Muscle of leg (tissue), 11 donors: Measurements from ENCODE around the gene NFIX. TPM values are rescaled to one million over a fixed set of nuclear protein-coding genes. Genes with fewer than 3 reads are reported as not detected.

Experiments
- DNase-seq: peaks from one replicate; pipeline ENCODE4 v3.0.0; 2013
- H3K27ac ChIP-seq: one replicate; pipeline ENCODE4 v1.5.1; 2013; ENCODE audit warnings: mild to moderate bottlenecking, low read length, control low read depth
- H3K27me3 ChIP-seq: one replicate; pipeline ENCODE4 v1.6.1; 2013; ENCODE audit warnings: low read length; ENCODE audit not compliant: control insufficient read depth, insufficient read depth
- H3K36me3 ChIP-seq: one replicate; pipeline ENCODE4 v1.6.1; 2013; ENCODE audit warnings: low read length; ENCODE audit not compliant: control insufficient read depth, insufficient read depth
- H3K4me1 ChIP-seq: one replicate; pipeline ENCODE4 v1.6.1; 2013; ENCODE audit warnings: low read length; ENCODE audit not compliant: control insufficient read depth, insufficient read depth
- H3K4me3 ChIP-seq: one replicate; pipeline ENCODE4 v1.5.1; 2013; ENCODE audit warnings: low read length, control low read depth
- H3K9me3 ChIP-seq: replicated peaks from 2 replicates; pipeline ENCODE4 v1.6.1; 2013; ENCODE audit warnings: low read depth, low read length; ENCODE audit not compliant: control insufficient read depth
- WGBS: methylation state at CpG from one replicate; pipeline ENCODE4 v1.1.5; 2013; ENCODE audit warnings: missing lambda C conversion rate; ENCODE audit not compliant: insufficient coverage; 5-methylcytosine and 5-hydroxymethylcytosine counted together
- polyA plus RNA-seq, 8 donors: library from polyadenylated mRNA; unstranded; fragments of 120-200 nt; gene quantifications; one replicate each; pipeline versions ENCODE4 v1.2.1 to v1.2.3, GENCODE V29; 2013; ENCODE audit warnings: inconsistent platforms in 1 of 8, low replicate concordance in 1 of 8; ENCODE audit not compliant: insufficient read length in 8 of 8, insufficient read depth in 1 of 8
- total RNA-seq: library from RNA; stranded (reverse); fragments of 120-200 nt; gene quantifications from one replicate; pipeline ENCODE4 v1.2.4, GENCODE V29; 2013

Gene NFIX
- total and polyA plus RNA-seq, 9 donors, result 38.1 to 140 (median 106) TPM

GRCh38 chr19:13098277-13099072, 103.2 kb downstream of the NFIX start:
- H3K4me1 ChIP-seq, result peaks cover 60% of the 10 kb centered on the region
- H3K27ac ChIP-seq, result peak overlapping the region; percentile 35
- peaks cover 23% of the 10 kb centered on the region for H3K36me3 ChIP-seq
- peaks cover 42% of the 10 kb centered on the region for H3K27me3 ChIP-seq
- WGBS, result 12% methylated on average over 22 of the region's 58 CpGs
- H3K4me3 ChIP-seq, result peak overlapping the region; percentile 12
- H3K9me3 ChIP-seq, result no peaks in the 10 kb centered on the region
- peak; percentile 82 for DNase-seq

- Histone ChIP-seq H3K9me3 (no peaks in the 10 kb centered on the region), H3K27me3 (peaks cover 42% of the 10 kb centered on the region), H3K4me3 (peak overlapping the region; percentile 5), H3K4me1 (peaks cover 57% of the 10 kb centered on the region), H3K27ac (peak overlapping the region; percentile 25), H3K36me3 (peaks cover 19% of the 10 kb centered on the region)
- 12% methylated on average over 74 of the region's 77 CpGs for WGBS
- peak; percentile 80 for DNase-seq
Measured at GRCh38 chr19:13099073-13099999, 104.1 kb downstream of the NFIX start.

DNA sequence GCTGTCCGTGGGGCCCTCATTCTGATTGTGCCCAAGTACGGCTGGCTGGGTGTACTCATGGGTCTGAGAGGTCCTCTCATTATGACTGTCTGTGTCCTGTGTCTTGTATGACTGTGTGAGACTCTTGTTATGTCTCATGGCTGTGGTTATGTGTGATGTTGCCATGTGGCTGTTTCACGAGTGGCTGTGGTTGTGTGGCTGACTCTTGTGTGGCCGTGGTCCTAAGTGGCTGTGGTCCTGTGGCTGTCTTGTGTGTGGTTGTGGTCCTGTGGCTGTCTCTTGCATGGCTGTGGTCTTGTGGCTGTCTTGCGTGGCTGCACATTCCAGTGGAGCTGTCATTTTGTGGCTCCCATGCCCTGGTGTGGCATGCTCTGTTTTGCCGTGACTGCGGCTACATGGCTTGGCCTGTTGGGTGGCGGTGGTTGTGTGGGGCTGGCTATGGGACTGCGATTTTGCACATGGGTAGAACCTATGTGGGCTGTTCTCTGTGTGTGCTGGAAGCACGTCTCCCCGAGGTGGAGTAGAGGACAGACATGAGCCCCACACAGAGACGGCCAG, 104.8 kb downstream of the NFIX start:
- Histone ChIP-seq H3K27me3 (peaks cover 42% of the 10 kb centered on the region), H3K36me3 (peaks cover 21% of the 10 kb centered on the region), H3K4me3 (no peak overlapping the region), H3K27ac (peak overlapping the region; percentile 7), H3K4me1 (peaks cover 58% of the 10 kb centered on the region), H3K9me3 (no peaks in the 10 kb centered on the region)
- no peak for DNase-seq
- WGBS, result 76% methylated on average over 8 of the region's 12 CpGs

GRCh38 chr19:13100841-13101589, 105.7 kb downstream of the NFIX start:
- H3K4me3 ChIP-seq, result peak overlapping the region; percentile 30
- WGBS, result 67% methylated on average over 10 of the region's 18 CpGs
- no peak overlapping the region for H3K27ac ChIP-seq
- peaks cover 38% of the 10 kb centered on the region for H3K27me3 ChIP-seq
- H3K4me1 ChIP-seq, result peaks cover 52% of the 10 kb centered on the region
- no peak for DNase-seq
- H3K36me3 ChIP-seq, result peaks cover 13% of the 10 kb centered on the region
- no peaks in the 10 kb centered on the region for H3K9me3 ChIP-seq

DNA sequence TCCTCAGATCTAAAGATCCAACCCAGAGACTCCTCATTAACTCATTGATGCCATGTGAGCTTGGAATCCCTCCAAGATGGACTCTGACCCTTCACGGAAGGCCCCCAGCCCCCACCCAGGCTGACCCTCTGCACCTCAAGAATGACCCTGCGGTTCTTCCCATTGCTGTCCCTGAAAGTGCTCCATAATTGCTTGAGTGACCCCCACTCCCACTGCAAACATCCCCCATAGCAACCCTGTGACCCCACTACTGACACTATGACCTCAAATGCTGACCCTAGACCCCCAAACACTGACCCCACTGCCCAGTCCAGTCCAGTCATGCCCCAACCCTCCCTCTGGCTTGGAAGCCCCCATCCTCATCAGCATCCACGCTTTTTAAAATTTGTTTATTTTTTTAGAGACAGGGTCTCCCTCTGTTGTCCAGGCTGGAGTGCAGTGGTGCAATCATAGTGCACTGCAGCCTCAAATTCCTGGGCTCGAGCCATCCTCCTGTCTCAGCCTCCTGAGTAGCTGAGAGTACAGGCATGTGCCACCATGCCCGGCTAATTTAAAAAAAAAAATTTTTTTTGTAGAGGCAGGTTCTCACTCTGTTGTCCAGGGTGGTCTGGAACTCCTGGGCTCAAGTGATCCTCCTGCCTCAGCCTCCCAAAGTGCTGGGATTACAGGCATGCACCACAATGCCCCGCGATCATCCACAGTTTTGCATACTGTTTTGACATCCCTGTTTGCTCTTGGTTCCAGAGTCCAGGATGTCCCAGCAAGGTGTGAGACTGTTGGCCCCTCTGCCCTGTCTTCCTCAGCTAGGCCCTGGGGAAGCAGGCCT, 106.5 kb downstream of the NFIX start:
- DNase-seq, result no peak
- WGBS, result 57% methylated on average over 5 of the region's 7 CpGs
- Histone ChIP-seq H3K4me3 (peak overlapping the region; percentile 30), H3K4me1 (peaks cover 48% of the 10 kb centered on the region), H3K27me3 (peaks cover 34% of the 10 kb centered on the region), H3K27ac (peak overlapping the region; percentile 59), H3K9me3 (no peaks in the 10 kb centered on the region), H3K36me3 (peaks cover 11% of the 10 kb centered on the region)

GRCh38 chr19:13102416-13102665, 107.1 kb downstream of the NFIX start:
- Histone ChIP-seq H3K9me3 (no peaks in the 10 kb centered on the region), H3K4me1 (peaks cover 48% of the 10 kb centered on the region), H3K27me3 (peaks cover 30% of the 10 kb centered on the region), H3K4me3 (peak overlapping the region; percentile 30), H3K36me3 (peaks cover 13% of the 10 kb centered on the region), H3K27ac (peak overlapping the region; percentile 59)
- no peak for DNase-seq
- 18% methylated on average over 7 of the region's 7 CpGs for WGBS

GRCh38 chr19:13102666-13103580, 107.6 kb downstream of the NFIX start, which contains the start of gene LYL1:
TSS of gene LYL1 (minus strand) at chr19:13102858. CDS start at chr19:13101171, 1,687 bp downstream.
- peak within 1 kb of the TSS; percentile 59 for H3K27ac ChIP-seq
- H3K36me3 ChIP-seq, result peaks cover 14% of the 10 kb centered on the region
- peaks cover 46% of the 10 kb centered on the region for H3K4me1 ChIP-seq
- 1% methylated on average over 38 of the region's 47 CpGs for WGBS
- peaks cover 25% of the 10 kb centered on the region for H3K27me3 ChIP-seq
- H3K4me3 ChIP-seq, result peak within 1 kb of the TSS; percentile 30
- DNase-seq, result peak; percentile 81
- H3K9me3 ChIP-seq, result no peaks in the 10 kb centered on the region

GRCh38 chr19:13103581-13104359, 108.5 kb downstream of the NFIX start:
- Histone ChIP-seq H3K4me3 (no peak overlapping the region), H3K27ac (peak overlapping the region; percentile 57), H3K36me3 (peaks cover 14% of the 10 kb centered on the region), H3K9me3 (no peaks in the 10 kb centered on the region), H3K4me1 (peaks cover 38% of the 10 kb centered on the region), H3K27me3 (peaks cover 17% of the 10 kb centered on the region)
- no peak for DNase-seq
- 60% methylated on average over 1 of the region's 13 CpGs for WGBS
